HepG2 (cell line): ENCODE measurements around the gene GFRA1. TPM values are rescaled to one million over a fixed set of nuclear protein-coding genes. Genes with fewer than 3 reads are reported as not detected.

ENCODE experiments used
- AKAP8 ChIP-seq: sonication (generic); formaldehyde crosslinking; IDR thresholded peaks from 2 replicates; pipeline ENCODE4 v1.5.1; 2020; ENCODE audit warnings: mild to moderate bottlenecking, missing genetic modification reagents
- ARHGAP35 ChIP-seq: sonication (generic); formaldehyde crosslinking; IDR thresholded peaks from 2 replicates; pipeline ENCODE4 v1.9.0; 2022; ENCODE audit warnings: mild to moderate bottlenecking, inconsistent platforms, moderate library complexity, missing genetic modification reagents, borderline replicate concordance
- CBFB ChIP-seq: sonication (generic); formaldehyde crosslinking; IDR thresholded peaks from 2 replicates; pipeline ENCODE4 v1.4.0; 2020; ENCODE audit warnings: missing genetic modification reagents
- E2F5 ChIP-seq: sonication (generic); formaldehyde crosslinking; conservative IDR thresholded peaks from 2 replicates; pipeline ENCODE4 v1.4.0; 2020; ENCODE audit warnings: missing genetic modification reagents
- HOXA3 ChIP-seq: sonication (generic); formaldehyde crosslinking; IDR thresholded peaks from 2 replicates; pipeline ENCODE4 v1.5.0; 2020; ENCODE audit warnings: missing genetic modification reagents
- KDM5B ChIP-seq: sonication (generic); formaldehyde crosslinking; IDR thresholded peaks from 2 replicates; pipeline ENCODE4 v1.4.0; 2020; ENCODE audit warnings: missing genetic modification reagents, mild to moderate bottlenecking, borderline replicate concordance
- MBD4 ChIP-seq: IDR thresholded peaks from 2 replicates; pipeline ENCODE4 v1.6.1; 2012; ENCODE audit warnings: low read length, inconsistent platforms, borderline replicate concordance
- MIER2 ChIP-seq: IDR thresholded peaks from 2 replicates; pipeline ENCODE4 v1.6.1; 2016; ENCODE audit warnings: missing biosample characterization, missing genetic modification reagents
- MTERF4 ChIP-seq: sonication (generic); formaldehyde crosslinking; IDR thresholded peaks from 2 replicates; pipeline ENCODE4 v1.8.0; 2023; ENCODE audit warnings: mild to moderate bottlenecking, missing genetic modification reagents
- SIX4 ChIP-seq: sonication (generic); formaldehyde crosslinking; IDR thresholded peaks from 2 replicates; pipeline ENCODE4 v1.4.0; 2020; ENCODE audit warnings: missing genetic modification reagents
- SP140L ChIP-seq: sonication (generic); formaldehyde crosslinking; IDR thresholded peaks from 2 replicates; pipeline ENCODE4 v1.4.0; 2020; ENCODE audit warnings: missing genetic modification reagents, borderline replicate concordance
- TBL1XR1 ChIP-seq: fragments of 150-350 bp; IDR thresholded peaks from 2 replicates; pipeline ENCODE4 v1.6.1; 2014; ENCODE audit warnings: borderline replicate concordance, low read length; ENCODE audit not compliant: partially characterized antibody
- TOPORS ChIP-seq: sonication (generic); formaldehyde crosslinking; IDR thresholded peaks from 2 replicates; pipeline ENCODE4 v1.8.0; 2023; ENCODE audit warnings: mild to moderate bottlenecking, missing genetic modification reagents
- XRCC5 ChIP-seq: fragments of 200-400 bp; formaldehyde crosslinking; optimal IDR thresholded peaks from 2 replicates; pipeline ENCODE3; 2017; ENCODE audit warnings: mild to moderate bottlenecking, low read length
- ZNF44 ChIP-seq: sonication (generic); formaldehyde crosslinking; IDR thresholded peaks from 2 replicates; pipeline ENCODE4 v1.5.1; 2020; ENCODE audit warnings: mild to moderate bottlenecking, missing genetic modification reagents
- ZNF543 ChIP-seq: sonication (generic); formaldehyde crosslinking; IDR thresholded peaks from 2 replicates; pipeline ENCODE4 v1.4.0; 2020; ENCODE audit warnings: mild to moderate bottlenecking, missing genetic modification reagents
- ZNF580 ChIP-seq: IDR thresholded peaks from 2 replicates; pipeline ENCODE4 v1.6.1; 2016; ENCODE audit warnings: low read depth, borderline replicate concordance
- ZNF646 ChIP-seq: sonication (generic); formaldehyde crosslinking; IDR thresholded peaks from 2 replicates; pipeline ENCODE4 v1.9.0; 2021; ENCODE audit warnings: mild to moderate bottlenecking, missing genetic modification reagents
- ZSCAN5A ChIP-seq: sonication (generic); formaldehyde crosslinking; IDR thresholded peaks from 2 replicates; pipeline ENCODE4 v1.8.0; 2022; ENCODE audit warnings: mild to moderate bottlenecking, missing genetic modification reagents, borderline replicate concordance
- polyA plus RNA-seq, 8 experiments: library from polyadenylated mRNA; depleted of rRNA in 3 of 8; stranded (reverse) in 7 of 8; unstranded in 1 of 8; fragments of >200 nt; fragmentation: Illumina TruSeq in 4 of 8; extraction: Trizol in 4 of 8; gene quantifications; 2 replicates each; pipeline versions ENCODE4 v1.2.1 to v1.2.3, GENCODE V29; 2011 to 2016; ENCODE audit warnings: low read depth in 4 of 8, missing spikeins in 1 of 8, mixed read lengths in 1 of 8; ENCODE audit not compliant: insufficient read depth in 1 of 8
- total RNA-seq, 5 experiments: library from RNA; depleted of rRNA; stranded (reverse); fragments of >200 nt; fragmentation: Illumina TruSeq; extraction: Trizol; gene quantifications; 2 replicates each; pipeline ENCODE4 v1.2.3, GENCODE V29; 2016; ENCODE audit warnings: low read depth in 1 of 5

GFRA1 gene
- total and polyA plus RNA-seq, 2 of the 13 experiments (the other 11 are each of a cell fraction or from before 2014, with no cell fraction given) = not detected

GRCh38 chr10:116056445-116057293 is 216.3 kb downstream of the GFRA1 start (continued):
- TF ChIP-seq HOXA3 (CRISPR knock-in tag) = peak; percentile 79
- peak; percentile 61; the same call in 1 of the 2 replicates for TF ChIP-seq ZSCAN5A (CRISPR knock-in tag)
- TF ChIP-seq MBD4 = peak; percentile 86; the same call in 1 of the 2 replicates
- peak; percentile 98 for TF ChIP-seq SP140L (CRISPR knock-in tag)
- no peak for TF ChIP-seq ARHGAP35 (CRISPR knock-in tag)
- TF ChIP-seq KDM5B (CRISPR knock-in tag) = no peak
- no peak for TF ChIP-seq XRCC5
- TF ChIP-seq MTERF4 = no peak
- peak; percentile 88; the same call in 1 of the 2 replicates for TF ChIP-seq CBFB (CRISPR knock-in tag)
- TF ChIP-seq TBL1XR1 = peak; percentile 28
- no peak for TF ChIP-seq E2F5
- TF ChIP-seq ZNF44 (CRISPR knock-in tag) = no peak
- no peak for TF ChIP-seq ZNF543 (CRISPR knock-in tag)
- TF ChIP-seq ZNF580 (CRISPR knock-in tag) = peak; percentile 51; the same call in 1 of the 2 replicates
- TF ChIP-seq MIER2 = peak; percentile 75; the same call in 1 of the 2 replicates
- TF ChIP-seq ZNF646 (CRISPR knock-in tag) = peak; percentile 56; the same call in 1 of the 2 replicates
- TF ChIP-seq AKAP8 (CRISPR knock-in tag) = no peak
- TF ChIP-seq TOPORS (CRISPR knock-in tag) = no peak
- TF ChIP-seq SIX4 (CRISPR knock-in tag) = peak; percentile 86
